GM18873 (cell line): ENCODE data around the gene PLCG2.

Source experiments
- ATAC-seq: cut with Tn5 transposase; IDR thresholded peaks from one replicate; pipeline ENCODE4 v1.9.1; 2021; ENCODE audit warnings: mild to moderate bottlenecking, moderate library complexity, moderate number of reproducible peaks; ENCODE audit not compliant: unreplicated experiment, low FRiP score

Gene PLCG2

GRCh38 chr16:81902025-81902424 is 122.9 kb downstream of the PLCG2 start:
- ATAC-seq, result no peak

- no peak for ATAC-seq
These were observed 125.2 kb downstream of the PLCG2 start for GRCh38 chr16:81904320-81904719.

- ATAC-seq, result no peak
These were observed 126.2 kb downstream of the PLCG2 start for GRCh38 chr16:81905277-81905676.

GRCh38 chr16:81907681-81908080 is 128.6 kb downstream of the PLCG2 start:
- no peak for ATAC-seq

- ATAC-seq, result no peak
These were observed 129.6 kb downstream of the PLCG2 start for GRCh38 chr16:81908466-81909262.

- no peak for ATAC-seq
These were observed 131.3 kb downstream of the PLCG2 start for GRCh38 chr16:81910366-81910885.

- ATAC-seq, result no peak
These were observed 133.3 kb downstream of the PLCG2 start for GRCh38 chr16:81912395-81912794.

- ATAC-seq, result no peak
These were observed 134.1 kb downstream of the PLCG2 start for GRCh38 chr16:81913222-81913621.

- ATAC-seq, result no peak
These were observed 138.3 kb downstream of the PLCG2 start for GRCh38 chr16:81917375-81917774.

- ATAC-seq, result no peak
These were observed 139.8 kb downstream of the PLCG2 start for GRCh38 chr16:81918927-81919326.

GRCh38 chr16:81920498-81920897 is 141.4 kb downstream of the PLCG2 start:
- no peak for ATAC-seq

GRCh38 chr16:81921085-81921814 is 142.2 kb downstream of the PLCG2 start:
- ATAC-seq, result no peak

GRCh38 chr16:81921843-81922584 is 142.9 kb downstream of the PLCG2 start:
- ATAC-seq, result no peak

- no peak for ATAC-seq
These were observed 144.2 kb downstream of the PLCG2 start for GRCh38 chr16:81923296-81923695.

- ATAC-seq, result no peak
These were observed 145.9 kb downstream of the PLCG2 start for GRCh38 chr16:81925016-81925415.

GRCh38 chr16:81926036-81926435 is 146.9 kb downstream of the PLCG2 start:
- ATAC-seq, result no peak

- ATAC-seq, result no peak
These were observed 148.6 kb downstream of the PLCG2 start for GRCh38 chr16:81927561-81928185.

GRCh38 chr16:81928271-81928918 is 149.3 kb downstream of the PLCG2 start:
- no peak for ATAC-seq

- no peak for ATAC-seq
These were observed 149.9 kb downstream of the PLCG2 start for GRCh38 chr16:81928975-81929374.

- ATAC-seq, result no peak
These were observed 150.8 kb downstream of the PLCG2 start for GRCh38 chr16:81929841-81930240.
